ENCODE data around the gene ZNF618. TPM values are rescaled to one million over a fixed set of nuclear protein-coding genes. Genes with fewer than 3 reads are reported as not detected.
"Not testable (repeated sequence)": the region's sequence is repeated elsewhere in the genome, so short reads cannot be mapped to it uniquely, and the experiment has no call there.

Gene ZNF618
- total RNA-seq, 2 experiments from 2014 or later = 0.22 to 0.27 TPM

- intact Hi-C loops (cut with micrococcal nuclease) = no loop called here
- POLR2A ChIA-PET = no interaction called here
- Mint-ChIP-seq H3K9me3 (no peaks in the 10 kb centered on the region), H3K36me3 (ENCODE audit: low read depth) (no peaks in the 10 kb centered on the region), H3K4me3 (no peak overlapping the region), H3K4me1 (ENCODE audit: low read depth) (peaks cover 8% of the 10 kb centered on the region), H3K27me3 (no peaks in the 10 kb centered on the region), H3K27ac (no peak overlapping the region)
- no peak for DNase-seq
- ATAC-seq = no peak
- CTCF ChIA-PET = no interaction called here
- TF ChIP-seq CTCF (IDR thresholded peaks at IDR 0.05) = no peak
These were observed 120.5 kb downstream of the ZNF618 start for GRCh38 chr9:113996531-113997001.

- DNase-seq; H3K9me3 Mint-ChIP-seq; H3K4me1 Mint-ChIP-seq (ENCODE audit: low read depth); H3K36me3 Mint-ChIP-seq (ENCODE audit: low read depth); H3K27me3 Mint-ChIP-seq; CTCF ChIA-PET; H3K4me3 Mint-ChIP-seq; H3K27ac Mint-ChIP-seq; ATAC-seq; POLR2A ChIA-PET; intact Hi-C loops (cut with micrococcal nuclease): not testable (repeated sequence)
These were observed 121.0 kb downstream of the ZNF618 start for GRCh38 chr9:113997064-113997463.

GRCh38 chr9:113997610-113998009 is 121.5 kb downstream of the ZNF618 start:
- no peak overlapping the region for H3K27ac Mint-ChIP-seq
- H3K9me3 Mint-ChIP-seq = no peaks in the 10 kb centered on the region
- intact Hi-C loops (cut with micrococcal nuclease) = no loop called here
- peaks cover 6% of the 10 kb centered on the region for H3K4me1 Mint-ChIP-seq (ENCODE audit: low read depth)
- H3K36me3 Mint-ChIP-seq (ENCODE audit: low read depth) = no peaks in the 10 kb centered on the region
- POLR2A ChIA-PET = no interaction called here
- no peak for TF ChIP-seq CTCF (IDR thresholded peaks at IDR 0.05)
- CTCF ChIA-PET = no interaction called here
- ATAC-seq (no peak), DNase-seq (no peak)
- no peaks in the 10 kb centered on the region for H3K27me3 Mint-ChIP-seq
- H3K4me3 Mint-ChIP-seq = no peak overlapping the region

GRCh38 chr9:113998114-113998513 is 122.0 kb downstream of the ZNF618 start:
- Mint-ChIP-seq H3K27ac (no peak overlapping the region), H3K36me3 (ENCODE audit: low read depth) (no peaks in the 10 kb centered on the region), H3K27me3 (no peaks in the 10 kb centered on the region), H3K4me3 (no peak overlapping the region), H3K9me3 (no peaks in the 10 kb centered on the region), H3K4me1 (ENCODE audit: low read depth) (peaks cover 3% of the 10 kb centered on the region)
- ATAC-seq (no peak), DNase-seq (no peak)
- POLR2A ChIA-PET = no interaction called here
- CTCF ChIA-PET = no interaction called here
- intact Hi-C loops (cut with micrococcal nuclease) = no loop called here
- no peak for TF ChIP-seq CTCF (IDR thresholded peaks at IDR 0.05)

- ChIA-PET CTCF (no interaction called here), POLR2A (no interaction called here)
- peaks cover 3% of the 10 kb centered on the region for H3K4me1 Mint-ChIP-seq (ENCODE audit: low read depth)
- ATAC-seq (no peak), DNase-seq (peak; percentile 6)
- H3K27me3 Mint-ChIP-seq = no peaks in the 10 kb centered on the region
- H3K9me3 Mint-ChIP-seq = no peaks in the 10 kb centered on the region
- no peaks in the 10 kb centered on the region for H3K36me3 Mint-ChIP-seq (ENCODE audit: low read depth)
- no peak for TF ChIP-seq CTCF (IDR thresholded peaks at IDR 0.05)
- H3K27ac Mint-ChIP-seq = no peak overlapping the region
- intact Hi-C loops (cut with micrococcal nuclease) = no loop called here
- no peak overlapping the region for H3K4me3 Mint-ChIP-seq
These were observed 122.6 kb downstream of the ZNF618 start for GRCh38 chr9:113998525-113999255.
